Fibroblast of skin of back (primary cell): ENCODE data around the gene TTLL11.
A peak's percentile ranks its signal among the peaks of the same experiment; 100 is the strongest.
"Not testable (repeated sequence)": the region's sequence is repeated elsewhere in the genome, so short reads cannot be mapped to it uniquely, and the experiment has no call there.

Experiments
- DNase-seq: peaks from one replicate; pipeline ENCODE4 v3.0.0-alpha.2; 2013

The TTLL11 gene

GRCh38 chr9:121897140-121897539, 196.0 kb downstream of the TTLL11 start:
- DNase-seq, result no peak

GRCh38 chr9:121896545-121896943, 196.6 kb downstream of the TTLL11 start:
- no peak for DNase-seq

- peak; percentile 45 for DNase-seq
These were observed 197.1 kb downstream of the TTLL11 start for GRCh38 chr9:121895818-121896544.

- no peak for DNase-seq
These were observed 197.8 kb downstream of the TTLL11 start for GRCh38 chr9:121895358-121895757.

GRCh38 chr9:121894380-121894779, 198.7 kb downstream of the TTLL11 start:
- DNase-seq, result not testable (repeated sequence)

- no peak for DNase-seq
These were observed 199.3 kb downstream of the TTLL11 start for GRCh38 chr9:121893786-121894185.

GRCh38 chr9:121892706-121893105, 200.4 kb downstream of the TTLL11 start:
- DNase-seq, result no peak

GRCh38 chr9:121890746-121891145, 202.4 kb downstream of the TTLL11 start:
- no peak for DNase-seq

GRCh38 chr9:121889990-121890563, 203.0 kb downstream of the TTLL11 start:
- DNase-seq, result no peak

GRCh38 chr9:121888438-121888775, 204.7 kb downstream of the TTLL11 start:
- DNase-seq, result peak; percentile 90

GRCh38 chr9:121887553-121888437, 205.3 kb downstream of the TTLL11 start:
- DNase-seq, result peak; percentile 78

GRCh38 chr9:121886759-121887485, 206.2 kb downstream of the TTLL11 start:
- DNase-seq, result no peak

GRCh38 chr9:121885345-121885901, 207.7 kb downstream of the TTLL11 start:
- DNase-seq, result no peak

- DNase-seq, result peak; percentile 39
These were observed 209.0 kb downstream of the TTLL11 start for GRCh38 chr9:121884057-121884541.

GRCh38 chr9:121883281-121884056, 209.6 kb downstream of the TTLL11 start:
- peak; percentile 58 for DNase-seq

- DNase-seq, result no peak
These were observed 211.1 kb downstream of the TTLL11 start for GRCh38 chr9:121881920-121882500.

GRCh38 chr9:121880343-121880898, 212.7 kb downstream of the TTLL11 start:
- DNase-seq, result no peak

- DNase-seq, result no peak
These were observed 214.8 kb downstream of the TTLL11 start for GRCh38 chr9:121878271-121878822.

- peak; percentile 78 for DNase-seq
These were observed 216.3 kb downstream of the TTLL11 start for GRCh38 chr9:121876658-121877271.

GRCh38 chr9:121876255-121876654, 216.9 kb downstream of the TTLL11 start:
- peak; percentile 32 for DNase-seq
